Endothelial cell of hepatic sinusoid (primary cell): Measurements from ENCODE around the gene FRMD6.
"Not testable (repeated sequence)": the region's sequence is repeated elsewhere in the genome, so short reads cannot be mapped to it uniquely, and the experiment has no call there.

Experiments
- in situ Hi-C: cut with HindIII; loops from 2 replicates; pipeline ENCODE4 v1.10.0; 2017; ENCODE audit warnings: low sequenced_read_pairs

FRMD6 gene

DNA sequence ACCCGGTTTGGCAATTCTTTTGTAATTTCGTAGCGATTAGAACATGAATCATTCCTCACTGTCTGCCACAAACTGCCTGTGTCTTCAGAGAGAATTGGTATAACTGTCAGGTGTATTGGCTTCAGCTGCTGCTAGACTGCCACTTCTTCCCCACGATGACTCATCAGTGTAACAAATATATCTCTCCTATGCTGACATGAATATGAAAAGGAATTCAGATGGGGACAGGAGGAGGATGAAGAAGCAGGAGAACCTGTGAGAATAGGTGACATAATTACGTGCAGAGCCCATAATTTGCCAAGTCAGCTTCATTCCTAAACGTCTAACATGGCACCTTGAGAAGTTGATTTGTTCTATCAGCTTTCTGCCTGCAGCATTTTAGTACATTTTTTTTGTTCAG is 64.9 kb downstream of the FRMD6 start:
- in situ Hi-C loops = no loop called here

DNA sequence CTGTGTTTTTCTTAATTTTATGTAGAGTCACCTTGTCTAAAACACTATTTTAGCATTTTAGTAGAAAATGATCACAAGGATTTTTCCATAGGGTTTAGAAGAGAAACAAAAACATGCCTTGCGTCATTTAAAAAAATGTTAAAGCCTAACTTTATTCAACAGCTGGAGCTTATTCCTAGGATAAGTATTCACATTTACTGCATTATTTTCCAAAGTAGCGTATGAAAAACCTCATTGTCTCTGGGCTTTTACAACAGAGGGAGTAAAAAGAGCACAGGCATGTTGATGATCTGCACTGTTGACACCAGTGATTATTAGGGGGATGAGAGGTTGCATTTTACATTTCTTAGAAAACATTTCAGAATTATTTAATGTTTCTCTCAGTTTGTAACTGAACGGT is 66.1 kb downstream of the FRMD6 start:
- in situ Hi-C loops = no loop called here

DNA sequence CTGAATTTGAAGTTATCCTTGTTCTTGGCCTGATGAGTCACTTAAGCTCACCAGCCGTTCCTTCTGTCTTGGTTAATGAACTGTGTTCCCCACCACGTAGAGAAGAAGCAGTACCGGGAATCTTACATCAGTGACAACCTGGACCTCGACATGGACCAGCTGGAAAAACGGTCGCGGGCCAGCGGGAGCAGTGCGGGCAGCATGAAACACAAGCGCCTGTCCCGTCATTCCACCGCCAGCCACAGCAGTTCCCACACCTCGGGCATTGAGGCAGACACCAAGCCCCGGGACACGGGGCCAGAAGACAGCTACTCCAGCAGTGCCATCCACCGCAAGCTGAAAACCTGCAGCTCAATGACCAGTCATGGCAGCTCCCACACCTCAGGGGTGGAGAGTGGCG is 68.2 kb downstream of the FRMD6 start:
- in situ Hi-C loops = no loop called here

DNA sequence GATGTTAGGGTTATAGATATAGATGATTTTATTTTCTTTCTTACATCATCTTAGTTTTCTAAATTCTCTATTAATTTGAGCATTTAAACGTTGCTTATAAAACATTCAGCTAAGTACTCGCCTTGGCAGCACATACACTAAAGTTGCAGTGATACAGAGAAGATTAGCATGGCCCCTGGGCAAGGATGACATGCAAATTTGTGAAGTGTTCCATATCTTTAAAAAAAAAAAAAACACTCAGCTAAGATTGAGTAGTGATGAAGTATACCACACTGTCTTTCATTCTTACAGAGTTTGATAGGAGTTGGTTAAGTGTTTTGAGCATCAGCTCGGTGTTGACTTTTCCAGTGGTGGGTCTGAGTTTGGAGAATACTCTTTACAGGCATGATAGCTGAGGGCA is 72.3 kb downstream of the FRMD6 start:
- in situ Hi-C loops = no loop called here

DNA sequence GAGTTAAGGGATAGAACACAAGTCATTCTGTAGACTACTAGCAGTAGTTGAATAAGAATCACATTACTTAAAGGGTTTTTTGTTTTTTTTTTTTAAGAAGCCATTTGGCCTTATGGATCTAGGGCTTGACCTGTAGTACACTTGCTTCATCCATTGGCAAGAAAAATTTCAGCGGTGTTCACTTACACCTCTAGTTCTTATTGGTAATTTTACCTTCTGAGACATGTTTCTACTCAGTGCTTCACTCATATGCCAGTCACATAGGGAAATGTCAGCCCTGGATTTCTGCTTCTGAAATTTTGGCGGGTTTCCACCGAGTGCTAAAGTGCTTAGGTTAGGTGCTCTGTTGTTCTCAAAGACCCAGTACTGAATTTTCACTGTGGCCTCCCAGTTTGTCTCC is 72.9 kb downstream of the FRMD6 start:
- in situ Hi-C loops = no loop called here

DNA sequence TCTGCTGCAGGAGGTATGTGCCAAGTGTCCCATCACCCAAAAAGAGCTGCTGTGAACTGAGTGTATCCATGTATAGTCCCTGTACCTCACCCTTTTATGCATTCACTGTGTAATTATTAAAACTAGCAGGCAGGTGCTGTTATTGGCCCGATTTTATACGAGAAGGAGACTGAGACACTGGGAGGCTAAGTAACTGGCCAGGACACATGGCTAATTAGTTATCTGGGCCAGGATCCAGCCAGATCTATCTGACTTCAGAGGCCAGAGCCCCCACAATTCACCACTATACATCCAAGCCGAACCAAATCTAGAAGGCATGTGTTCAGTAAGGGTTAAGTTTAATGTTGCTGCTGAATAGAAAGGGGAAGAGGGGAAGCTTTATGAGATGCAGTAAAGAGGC is 73.4 kb downstream of the FRMD6 start:
- in situ Hi-C loops = no loop called here

DNA sequence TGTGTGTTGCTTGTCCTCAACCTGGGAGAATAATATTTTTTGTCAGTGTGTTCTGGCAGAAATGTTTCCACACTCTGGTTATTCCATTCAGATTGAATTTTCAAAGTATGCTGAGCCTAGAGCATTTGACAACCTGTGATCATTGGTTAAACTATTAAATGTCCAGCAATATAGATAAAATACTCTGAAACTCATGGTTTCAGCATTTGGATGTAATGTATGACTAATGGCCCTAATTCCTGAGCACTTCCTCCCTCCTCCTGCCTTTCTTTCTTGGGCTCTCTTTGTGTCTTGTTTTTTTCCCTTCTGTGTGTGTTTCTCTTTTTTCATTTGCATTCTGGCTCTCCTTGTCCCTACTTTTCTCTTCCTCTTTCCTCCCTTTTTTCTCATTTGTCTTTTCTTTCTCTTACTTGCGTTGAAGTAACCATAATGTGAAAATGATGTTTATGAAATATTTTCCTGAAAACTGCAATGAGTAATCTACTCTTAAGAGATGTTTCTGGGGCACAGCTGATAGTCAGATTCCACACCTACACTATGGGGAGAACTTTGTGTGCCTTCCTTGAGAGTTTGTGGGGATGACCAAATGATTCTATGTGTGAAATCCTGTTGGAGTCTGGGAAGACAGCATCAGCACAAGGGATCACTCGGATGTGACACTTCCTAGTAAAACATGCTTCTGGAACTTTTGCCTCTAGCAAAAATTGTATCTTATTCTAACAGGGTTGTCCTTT is 74.6 kb downstream of the FRMD6 start:
- in situ Hi-C loops = no loop called here

DNA sequence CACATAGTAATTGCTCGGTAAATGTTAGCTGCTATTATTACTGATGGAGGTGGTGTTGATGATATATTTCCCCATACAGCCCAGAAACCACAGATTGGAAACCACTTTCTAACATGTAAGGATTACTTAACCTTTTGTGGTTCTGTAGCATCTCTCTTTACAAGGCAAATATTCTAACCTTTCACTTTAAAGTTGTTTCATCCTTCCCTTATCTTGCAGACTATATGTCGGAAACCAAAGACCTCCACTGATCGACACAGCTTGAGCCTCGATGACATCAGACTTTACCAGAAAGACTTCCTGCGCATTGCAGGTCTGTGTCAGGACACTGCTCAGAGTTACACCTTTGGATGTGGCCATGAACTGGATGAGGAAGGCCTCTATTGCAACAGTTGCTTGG is 75.8 kb downstream of the FRMD6 start:
- in situ Hi-C loops = no loop called here

DNA sequence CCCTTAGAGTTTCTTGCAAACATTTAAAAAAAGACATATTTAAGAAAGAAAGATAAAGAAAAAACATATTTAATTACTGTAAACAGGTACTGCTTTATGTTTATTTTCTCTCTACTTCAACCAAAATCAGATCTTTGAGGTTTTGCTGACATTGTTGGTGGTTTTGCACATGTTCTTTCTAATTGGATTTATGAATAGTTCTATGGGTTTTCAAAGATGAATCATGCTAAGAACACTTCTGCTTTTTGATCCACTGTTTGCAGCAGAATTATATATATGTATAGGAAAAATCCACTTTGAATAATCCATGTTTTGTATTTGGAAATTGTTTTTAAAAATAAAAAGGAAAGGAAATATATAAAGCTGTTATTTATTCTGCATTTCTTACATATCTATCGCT is 78.4 kb downstream of the FRMD6 start:
- in situ Hi-C loops = loop anchor here (5.0 kb wide), 1 partner anchor 33 kb away; no protein-coding TSS in a partner anchor

DNA sequence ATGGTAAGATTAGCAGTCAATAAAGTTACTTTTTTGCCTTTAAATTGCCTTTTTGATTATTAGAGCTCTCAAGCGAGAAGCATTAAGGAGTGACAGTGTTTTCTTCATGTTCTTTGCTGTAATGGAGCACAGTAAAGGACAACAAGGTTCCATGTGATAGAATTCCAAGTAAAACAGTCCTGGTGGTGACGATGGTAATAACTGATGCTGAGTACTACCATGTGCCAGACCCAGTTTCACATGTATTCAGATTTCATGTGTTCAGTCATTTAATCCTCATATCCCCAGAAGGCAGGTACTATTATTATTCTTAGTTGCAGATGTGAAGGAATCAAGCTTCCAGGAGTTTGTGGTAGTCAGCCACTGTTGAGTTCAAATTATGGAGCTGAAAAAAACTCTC is 79.0 kb downstream of the FRMD6 start:
- in situ Hi-C loops = loop anchor here (5.0 kb wide), 1 partner anchor 33 kb away; no protein-coding TSS in a partner anchor

DNA sequence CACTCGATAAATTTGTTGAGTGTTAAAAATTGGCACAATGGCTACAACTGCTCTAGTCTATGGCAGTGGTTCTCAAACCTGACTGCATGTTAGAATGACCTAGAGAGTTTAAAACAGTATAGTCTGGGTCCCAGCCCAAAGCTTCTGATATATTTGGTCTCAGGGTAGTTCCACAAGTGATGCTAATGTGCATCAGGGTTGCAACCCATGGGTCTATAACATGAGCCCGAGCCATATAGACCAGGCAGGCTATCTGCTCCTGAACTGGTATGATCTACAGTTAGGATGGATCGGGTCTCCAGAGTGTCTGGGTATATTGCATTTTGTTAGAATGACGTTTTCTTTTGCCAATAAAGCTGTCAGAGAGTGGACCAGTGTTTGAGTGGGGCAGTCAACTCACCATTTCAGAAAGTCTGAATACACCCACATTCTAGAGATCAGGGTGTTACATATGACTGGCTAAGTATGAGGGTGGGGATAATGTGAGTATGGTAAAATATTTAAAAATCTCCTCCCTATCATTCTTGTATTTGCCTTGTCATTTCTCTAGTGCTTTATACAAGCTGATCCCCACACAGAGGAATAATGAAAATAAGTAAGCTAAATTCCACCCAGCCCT is 80.9 kb downstream of the FRMD6 start:
- in situ Hi-C loops = loop anchor here (5.0 kb wide), 1 partner anchor 35 kb away; no protein-coding TSS in a partner anchor

DNA sequence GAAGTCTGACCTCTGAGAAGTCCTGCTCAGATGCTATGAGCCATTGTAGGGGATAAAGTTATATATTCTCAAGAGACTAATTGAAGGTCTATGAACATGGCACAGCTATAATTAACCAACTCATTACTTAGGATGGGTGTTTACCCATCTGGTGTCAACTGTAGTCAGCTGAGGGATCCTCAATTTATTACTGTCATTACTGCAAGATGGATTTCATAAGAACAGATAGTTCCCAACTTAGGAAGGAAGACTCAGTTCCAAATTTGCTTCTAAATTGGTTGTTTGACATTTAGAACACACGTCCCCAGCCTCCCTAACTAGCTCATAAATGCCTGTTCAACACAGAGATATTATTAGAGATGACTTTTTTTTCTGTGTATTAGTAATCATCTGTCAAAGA is 81.4 kb downstream of the FRMD6 start:
- in situ Hi-C loops = loop anchor here (5.0 kb wide), 1 partner anchor 36 kb away; no protein-coding TSS in a partner anchor

DNA sequence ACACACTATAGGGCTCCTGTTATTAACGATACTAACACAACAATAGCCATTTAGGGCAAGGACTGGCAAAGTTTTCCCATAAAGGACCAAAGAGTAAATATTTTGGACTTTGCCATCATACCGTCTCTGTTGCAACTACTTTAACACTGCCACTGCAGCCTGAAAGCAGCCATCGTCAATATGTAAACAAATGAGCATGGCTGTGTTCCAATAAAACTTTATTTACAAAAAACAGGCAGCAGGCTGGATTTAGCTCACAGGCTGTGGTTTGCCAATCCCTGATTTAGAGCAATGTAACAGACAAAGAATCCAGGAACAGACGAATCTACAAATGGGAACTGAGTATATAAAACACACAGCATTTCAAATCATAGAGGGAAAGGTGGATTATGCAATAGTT is 84.1 kb downstream of the FRMD6 start:
- in situ Hi-C loops = no loop called here

DNA sequence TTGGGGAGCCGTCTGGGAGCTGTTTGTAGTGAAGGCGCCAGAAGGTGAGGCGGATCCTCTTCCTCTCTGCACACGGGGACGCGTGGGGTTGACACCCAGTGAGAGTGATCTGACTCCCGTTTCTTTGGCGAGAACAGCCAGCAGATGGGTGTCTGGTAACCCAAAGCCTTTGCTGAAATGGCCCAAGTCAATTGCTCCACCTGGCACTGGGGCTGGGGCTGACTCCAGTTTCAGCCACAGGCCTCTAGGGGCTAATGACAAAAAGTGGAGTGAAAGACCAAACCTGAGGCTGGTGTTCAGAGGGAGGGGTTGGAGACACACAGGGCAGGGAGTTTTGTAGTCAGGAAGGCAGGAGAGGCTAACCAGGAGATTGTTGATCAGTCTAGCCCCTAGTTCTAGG is 87.0 kb downstream of the FRMD6 start:
- in situ Hi-C loops = no loop called here

DNA sequence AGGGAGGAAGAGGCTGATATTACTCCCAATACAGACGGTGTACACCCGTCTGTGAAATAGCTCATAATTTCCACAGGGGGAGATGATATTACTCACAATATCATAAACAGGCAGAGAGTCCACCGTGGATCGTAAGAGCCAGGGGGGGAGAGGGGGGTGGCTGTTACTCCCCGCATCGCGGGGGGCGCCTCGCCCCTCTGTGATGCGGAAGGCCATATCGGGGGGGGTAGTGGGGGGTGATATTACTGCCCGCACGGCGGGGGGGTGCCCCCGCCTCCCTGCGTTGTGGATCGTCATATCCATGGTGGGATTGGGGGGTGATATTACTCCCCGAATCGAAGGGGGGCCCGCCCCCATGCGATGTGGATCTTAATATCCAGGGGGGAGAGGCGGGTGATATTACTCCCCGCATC is 91.9 kb downstream of the FRMD6 start:
- in situ Hi-C loops = no loop called here

DNA sequence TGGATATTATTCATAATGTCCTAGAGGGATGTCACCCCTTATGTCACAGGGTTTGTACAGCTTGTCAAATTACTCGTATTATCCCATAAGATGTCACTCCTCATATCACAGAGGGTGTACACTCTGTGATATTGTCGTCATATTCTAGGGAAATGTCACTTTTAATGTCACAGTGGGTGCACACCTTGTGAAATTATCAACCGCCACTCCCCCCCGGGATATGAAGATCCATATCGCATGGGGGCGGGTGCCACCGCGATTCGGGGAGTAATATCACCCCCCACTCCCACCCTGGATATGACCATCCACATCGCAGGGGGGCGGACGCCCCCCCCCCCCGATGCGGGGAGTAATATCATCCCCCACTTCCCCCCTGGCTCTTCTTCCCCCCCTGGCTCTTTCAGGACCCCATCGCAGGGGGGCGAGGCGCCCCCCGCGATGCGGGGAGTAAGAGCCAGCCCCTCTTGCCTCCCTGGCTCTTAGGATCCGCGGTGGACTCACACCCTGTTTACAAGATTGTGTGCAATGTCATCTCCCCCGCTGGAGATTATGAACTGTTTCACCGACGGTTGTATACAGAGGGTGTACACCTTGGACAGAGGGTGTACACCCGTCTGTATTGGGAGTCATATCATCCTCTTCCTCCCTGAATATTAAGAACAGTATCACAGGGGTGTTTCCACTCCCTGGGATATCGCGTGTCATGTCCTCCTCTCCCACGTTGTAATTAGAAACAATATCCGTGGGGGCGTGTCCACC is 92.8 kb downstream of the FRMD6 start:
- in situ Hi-C loops = no loop called here

DNA sequence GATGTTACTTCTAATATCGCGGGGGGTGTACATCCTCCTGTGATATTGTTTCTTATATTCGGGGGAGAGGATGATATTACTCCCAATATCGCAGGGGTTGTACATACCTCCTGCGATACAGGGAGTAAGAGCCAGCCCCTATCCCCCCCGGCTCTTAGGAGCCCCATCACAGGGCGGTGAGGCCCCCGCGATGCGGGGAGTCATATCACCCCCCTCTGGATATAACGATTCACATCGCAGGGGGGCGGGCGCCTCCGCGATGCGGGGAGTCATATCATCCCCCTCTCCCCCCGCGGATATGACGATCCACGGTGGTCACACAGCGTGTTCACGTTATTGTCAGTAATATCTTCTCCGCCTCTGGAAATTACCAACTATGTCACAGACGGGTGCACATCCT is 95.1 kb downstream of the FRMD6 start:
- in situ Hi-C loops = not testable (repeated sequence)

DNA sequence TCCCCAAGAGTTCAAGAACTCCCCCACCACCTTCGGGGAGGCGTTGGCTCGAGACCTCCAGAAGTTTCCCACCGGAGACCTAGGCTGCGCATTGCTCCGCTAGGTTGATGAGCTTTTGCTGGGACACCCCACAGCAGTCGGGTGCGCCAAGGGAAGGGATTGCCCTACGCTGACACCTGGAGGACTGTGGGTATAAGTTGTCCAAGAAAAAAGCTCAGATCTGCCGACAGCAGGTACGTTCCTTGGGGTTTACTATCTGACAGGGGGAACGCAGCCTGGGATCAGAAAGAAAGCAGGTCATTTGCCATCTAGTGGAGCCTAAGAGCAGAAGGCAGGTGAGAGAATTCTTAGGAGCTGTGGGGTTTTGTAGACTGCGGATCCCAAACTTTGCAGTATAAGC is 98.8 kb downstream of the FRMD6 start:
- in situ Hi-C loops = no loop called here

DNA sequence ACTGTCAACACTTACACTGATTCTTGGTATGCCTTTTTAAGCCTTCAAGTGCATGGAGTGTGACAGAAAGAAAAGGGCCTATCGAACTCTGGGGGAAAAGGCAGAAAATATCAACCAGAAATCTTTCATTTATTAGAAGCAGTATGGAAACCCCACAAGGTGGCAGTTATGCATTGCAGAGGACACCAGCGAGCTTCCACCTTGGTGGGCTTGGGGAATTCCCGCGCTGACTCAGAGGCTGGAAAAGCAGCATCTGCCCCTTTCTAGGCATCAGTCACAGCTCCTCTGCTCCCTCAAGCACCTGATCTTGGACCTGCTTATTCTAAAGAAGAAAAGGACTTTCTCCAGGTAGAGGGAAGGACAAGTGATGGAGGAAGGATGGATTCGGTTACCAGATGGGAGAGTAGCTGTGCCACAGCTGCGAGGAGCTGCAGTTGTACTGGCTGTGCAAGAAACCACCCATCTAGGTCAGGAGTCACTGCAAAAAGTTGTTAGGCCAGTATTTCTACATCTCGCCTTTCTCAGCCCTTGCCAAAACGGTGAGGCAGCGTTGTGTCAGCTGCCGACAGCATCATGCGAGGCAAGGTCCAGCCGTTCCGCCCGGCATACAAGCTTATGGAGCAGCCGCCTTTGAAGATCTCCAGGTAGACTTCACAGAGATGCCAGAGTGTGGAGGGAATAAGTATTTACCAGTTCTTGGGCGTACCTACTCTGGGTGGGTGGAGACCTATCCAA is 100.1 kb downstream of the FRMD6 start:
- in situ Hi-C loops = not testable (repeated sequence)

DNA sequence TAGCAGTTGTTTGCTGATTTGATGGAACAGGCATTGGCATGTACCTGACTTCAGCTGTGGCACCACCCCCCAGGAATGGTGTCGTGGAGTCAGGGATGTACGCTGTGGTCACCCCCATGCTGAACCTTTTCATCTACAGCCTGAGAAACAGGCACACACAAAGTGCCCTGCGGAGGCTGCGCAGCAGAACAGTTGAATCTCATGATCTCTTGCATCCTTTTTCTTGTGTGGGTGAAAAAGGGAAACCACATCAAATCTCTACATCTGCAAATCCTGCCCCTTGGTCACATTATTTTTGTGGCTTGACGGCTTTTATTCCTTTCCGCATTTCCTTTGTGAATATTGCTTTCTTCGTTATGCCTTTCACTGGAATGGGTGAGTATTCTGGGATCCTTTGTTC is 106.0 kb downstream of the FRMD6 start:
- in situ Hi-C loops = not testable (repeated sequence)

DNA sequence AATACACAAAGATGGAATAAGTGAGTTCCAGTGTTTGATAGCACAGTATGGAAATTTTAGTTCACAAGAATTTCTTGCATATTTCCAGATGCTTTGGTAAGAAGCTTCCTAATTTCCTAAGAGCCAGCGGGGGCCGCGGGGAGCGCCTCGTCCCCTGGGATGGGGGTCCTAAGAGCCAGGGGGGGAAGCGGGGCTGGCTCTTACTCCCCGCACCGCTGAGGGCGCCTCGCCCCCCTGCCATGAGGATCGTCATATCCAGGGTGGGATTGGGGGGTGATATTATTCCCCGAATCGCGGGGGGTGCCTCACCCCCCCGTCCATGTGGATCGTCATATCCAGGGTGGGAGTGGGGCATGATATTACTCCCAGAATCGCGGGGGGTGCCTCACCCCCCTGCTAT is 108.2 kb downstream of the FRMD6 start:
- in situ Hi-C loops = no loop called here
